ENCODE data around the gene ZG16B. TPM values are rescaled to one million over a fixed set of nuclear protein-coding genes. Genes with fewer than 3 reads are reported as not detected.
A peak's percentile ranks its signal among the peaks of the same experiment; 100 is the strongest.

Gene ZG16B, protein sequence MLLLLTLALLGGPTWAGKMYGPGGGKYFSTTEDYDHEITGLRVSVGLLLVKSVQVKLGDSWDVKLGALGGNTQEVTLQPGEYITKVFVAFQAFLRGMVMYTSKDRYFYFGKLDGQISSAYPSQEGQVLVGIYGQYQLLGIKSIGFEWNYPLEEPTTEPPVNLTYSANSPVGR
- 0.27 and 1.4 TPM in 2 replicates for total RNA-seq (ENCODE audit: low replicate concordance)

DNA sequence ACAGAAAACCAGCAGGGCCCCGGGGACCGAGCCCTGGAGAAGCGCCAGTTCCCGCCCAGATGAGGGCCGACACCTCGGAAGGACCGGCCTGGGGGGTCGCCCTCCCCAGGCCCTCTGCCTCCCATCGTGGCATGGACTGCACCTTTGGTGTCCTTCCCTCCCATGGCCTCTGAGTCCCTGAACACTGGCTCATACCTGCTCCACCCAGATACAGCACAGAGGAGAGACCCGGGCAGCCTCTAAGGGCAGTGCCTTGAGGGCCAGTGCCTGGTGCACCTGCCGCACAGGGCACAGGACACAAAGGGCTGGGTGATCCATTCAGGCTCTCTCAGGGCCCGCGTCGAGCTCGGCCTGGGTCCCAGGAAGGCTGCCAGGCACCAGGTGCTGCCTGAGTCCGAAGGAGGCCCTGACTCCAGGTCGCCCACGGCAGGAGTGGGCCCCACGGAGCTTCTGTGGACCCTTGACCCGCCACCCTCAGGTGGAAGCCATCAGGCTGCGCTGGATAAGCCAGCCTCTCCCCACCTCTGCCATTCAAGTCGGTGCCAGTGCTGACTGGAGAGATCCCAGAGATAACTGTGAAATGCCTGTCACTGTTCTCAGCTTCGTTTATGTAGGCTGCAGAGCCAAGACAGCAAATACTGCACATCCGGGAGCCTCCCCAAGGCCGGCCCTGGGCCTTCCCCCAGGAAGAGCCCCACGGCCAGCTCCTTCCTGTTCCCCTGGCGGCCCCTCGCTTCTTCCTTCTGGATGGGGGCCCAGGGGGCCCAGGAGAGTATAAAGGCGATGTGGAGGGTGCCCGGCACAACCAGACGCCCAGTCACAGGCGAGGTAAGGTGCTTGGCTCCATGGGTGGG is at the start of gene ZG16B:
Gene ZG16B, plus strand, starts transcription at position 803 of the 854 bp plus-strand sequence. CDS start 139 bp downstream, outside the sequence.
- no peak within 1 kb of the TSS for H3K4me3 ChIP-seq (ENCODE audit: low read depth, low read length)
- DNase-seq (ENCODE audit: low read depth) = peak; percentile 14
- TF ChIP-seq, protein P1, sequence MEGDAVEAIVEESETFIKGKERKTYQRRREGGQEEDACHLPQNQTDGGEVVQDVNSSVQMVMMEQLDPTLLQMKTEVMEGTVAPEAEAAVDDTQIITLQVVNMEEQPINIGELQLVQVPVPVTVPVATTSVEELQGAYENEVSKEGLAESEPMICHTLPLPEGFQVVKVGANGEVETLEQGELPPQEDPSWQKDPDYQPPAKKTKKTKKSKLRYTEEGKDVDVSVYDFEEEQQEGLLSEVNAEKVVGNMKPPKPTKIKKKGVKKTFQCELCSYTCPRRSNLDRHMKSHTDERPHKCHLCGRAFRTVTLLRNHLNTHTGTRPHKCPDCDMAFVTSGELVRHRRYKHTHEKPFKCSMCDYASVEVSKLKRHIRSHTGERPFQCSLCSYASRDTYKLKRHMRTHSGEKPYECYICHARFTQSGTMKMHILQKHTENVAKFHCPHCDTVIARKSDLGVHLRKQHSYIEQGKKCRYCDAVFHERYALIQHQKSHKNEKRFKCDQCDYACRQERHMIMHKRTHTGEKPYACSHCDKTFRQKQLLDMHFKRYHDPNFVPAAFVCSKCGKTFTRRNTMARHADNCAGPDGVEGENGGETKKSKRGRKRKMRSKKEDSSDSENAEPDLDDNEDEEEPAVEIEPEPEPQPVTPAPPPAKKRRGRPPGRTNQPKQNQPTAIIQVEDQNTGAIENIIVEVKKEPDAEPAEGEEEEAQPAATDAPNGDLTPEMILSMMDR (IDR thresholded peaks at IDR 0.05; ENCODE audit: insufficient read depth, low read length) = no peak

DNA sequence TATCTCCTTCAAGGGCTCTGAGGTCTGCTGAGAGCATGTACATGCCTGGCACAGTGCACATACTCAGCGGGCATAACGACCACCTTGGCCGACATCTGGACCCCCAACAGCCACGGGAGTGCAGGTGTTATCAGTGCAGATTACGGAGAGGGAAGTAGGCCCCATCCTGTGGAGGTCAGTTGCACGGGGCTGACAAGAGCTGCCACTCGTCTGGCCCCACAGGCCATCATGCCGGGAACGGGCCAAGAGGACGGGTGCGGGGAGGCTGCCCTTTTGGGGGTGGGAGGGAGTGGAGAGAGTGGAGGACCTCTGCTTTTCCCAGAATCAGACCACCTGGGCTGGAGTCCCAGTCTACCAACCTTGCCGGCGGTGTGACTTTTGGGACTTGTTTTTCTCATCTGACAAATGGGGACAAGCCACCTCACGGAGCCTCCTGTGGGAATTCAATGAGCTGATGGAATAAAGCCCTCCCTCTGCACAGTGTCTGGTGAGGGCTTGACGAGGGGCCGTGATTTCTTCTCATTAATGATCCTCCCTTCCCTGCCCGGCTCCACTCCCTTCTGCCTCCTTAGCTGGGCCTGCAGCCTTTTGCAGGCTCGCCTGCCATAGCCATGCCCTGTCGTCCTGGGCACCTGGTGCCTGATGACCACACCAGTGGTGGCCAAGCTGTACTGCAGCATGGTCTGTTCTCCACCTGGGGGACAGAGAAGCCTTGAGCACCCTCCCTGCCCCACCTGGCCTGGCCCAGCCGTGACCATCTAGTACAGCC is 47.3 kb upstream of the ZG16B start:
- TF ChIP-seq, protein P1 (IDR thresholded peaks at IDR 0.05; ENCODE audit: insufficient read depth, low read length) = no peak
- DNase-seq (ENCODE audit: low read depth) = no peak
- H3K4me3 ChIP-seq (ENCODE audit: low read depth, low read length) = no peak overlapping the region

DNA sequence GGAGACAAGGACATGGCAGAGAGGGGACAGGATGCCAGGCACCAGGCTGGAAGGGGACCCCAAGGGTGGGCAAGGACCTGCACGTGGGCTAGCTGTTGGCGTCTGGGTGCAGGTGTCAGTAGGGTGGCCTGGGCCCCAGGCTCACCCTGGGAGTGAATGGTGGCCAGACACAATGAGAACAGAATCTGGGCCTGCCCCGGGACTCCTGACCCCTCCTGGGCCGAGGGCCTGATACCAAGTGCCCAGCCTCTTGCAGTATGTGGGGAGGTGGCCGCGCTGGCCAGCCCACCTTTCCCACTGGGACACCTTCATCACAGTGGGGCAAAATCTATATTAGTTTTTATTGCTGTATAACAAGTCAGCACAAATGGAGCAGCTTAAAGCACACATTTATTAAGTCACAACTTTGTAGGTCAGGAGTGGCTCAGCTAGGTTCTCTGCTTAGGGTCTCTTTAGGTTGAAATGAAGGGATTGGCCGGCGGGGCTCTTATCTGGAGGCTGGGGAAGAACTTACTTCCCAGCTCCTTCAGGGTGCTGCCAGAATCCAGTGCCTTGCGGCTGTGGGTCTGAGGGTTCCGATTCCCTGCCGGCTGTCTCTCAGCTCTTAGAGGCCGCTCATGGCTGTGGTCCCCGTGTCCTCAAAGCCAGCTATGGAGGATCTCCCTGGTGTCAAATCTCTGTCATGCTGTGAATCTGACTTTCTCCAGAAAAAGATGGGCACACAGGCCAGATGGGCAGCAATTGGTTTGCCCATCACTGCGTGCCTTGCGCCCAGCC is 46.3 kb upstream of the ZG16B start:
- H3K4me3 ChIP-seq (ENCODE audit: low read depth, low read length) = no peak overlapping the region
- no peak for DNase-seq (ENCODE audit: low read depth)
- TF ChIP-seq, protein P1 (IDR thresholded peaks at IDR 0.05; ENCODE audit: insufficient read depth, low read length) = no peak

DNA sequence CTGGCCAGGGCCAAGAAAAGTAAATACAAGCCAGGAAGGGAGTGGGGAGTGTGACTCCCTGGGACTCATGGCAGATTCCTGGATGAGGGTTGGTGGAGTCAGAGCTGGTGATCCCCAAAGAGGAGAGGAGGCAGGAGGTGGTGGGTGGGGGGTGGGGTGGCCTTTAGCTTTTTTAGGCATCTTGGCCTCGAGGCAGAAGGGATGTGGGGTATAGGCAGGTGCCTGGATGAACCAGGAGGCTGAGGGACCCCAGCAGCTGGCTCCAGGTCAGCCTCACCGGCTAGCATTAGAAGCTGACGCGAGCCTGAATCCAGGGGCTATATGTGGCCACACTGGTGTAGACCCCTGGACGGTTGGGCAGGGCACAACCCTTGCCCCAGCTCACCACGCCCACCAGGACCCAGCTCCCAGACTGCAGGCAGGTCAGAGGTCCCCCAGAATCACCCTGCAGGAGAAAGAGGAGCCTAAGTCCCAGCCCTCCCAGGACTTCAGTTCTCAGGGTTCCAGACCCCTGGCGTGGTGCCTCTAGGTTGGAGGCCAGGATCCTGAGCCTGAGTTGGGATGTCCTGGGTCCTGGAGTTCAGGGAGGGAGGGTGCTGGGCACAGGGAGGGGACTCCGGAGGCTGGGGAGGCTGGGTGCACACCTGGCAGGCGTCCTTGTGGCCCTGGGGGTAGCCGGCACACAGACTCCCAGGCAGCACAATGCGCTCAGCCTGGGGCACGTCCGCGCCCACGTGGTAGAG is 45.6 kb upstream of the ZG16B start:
- TF ChIP-seq, protein P1 (IDR thresholded peaks at IDR 0.05; ENCODE audit: insufficient read depth, low read length) = no peak
- no peak overlapping the region for H3K4me3 ChIP-seq (ENCODE audit: low read depth, low read length)
- DNase-seq (ENCODE audit: low read depth) = no peak

DNA sequence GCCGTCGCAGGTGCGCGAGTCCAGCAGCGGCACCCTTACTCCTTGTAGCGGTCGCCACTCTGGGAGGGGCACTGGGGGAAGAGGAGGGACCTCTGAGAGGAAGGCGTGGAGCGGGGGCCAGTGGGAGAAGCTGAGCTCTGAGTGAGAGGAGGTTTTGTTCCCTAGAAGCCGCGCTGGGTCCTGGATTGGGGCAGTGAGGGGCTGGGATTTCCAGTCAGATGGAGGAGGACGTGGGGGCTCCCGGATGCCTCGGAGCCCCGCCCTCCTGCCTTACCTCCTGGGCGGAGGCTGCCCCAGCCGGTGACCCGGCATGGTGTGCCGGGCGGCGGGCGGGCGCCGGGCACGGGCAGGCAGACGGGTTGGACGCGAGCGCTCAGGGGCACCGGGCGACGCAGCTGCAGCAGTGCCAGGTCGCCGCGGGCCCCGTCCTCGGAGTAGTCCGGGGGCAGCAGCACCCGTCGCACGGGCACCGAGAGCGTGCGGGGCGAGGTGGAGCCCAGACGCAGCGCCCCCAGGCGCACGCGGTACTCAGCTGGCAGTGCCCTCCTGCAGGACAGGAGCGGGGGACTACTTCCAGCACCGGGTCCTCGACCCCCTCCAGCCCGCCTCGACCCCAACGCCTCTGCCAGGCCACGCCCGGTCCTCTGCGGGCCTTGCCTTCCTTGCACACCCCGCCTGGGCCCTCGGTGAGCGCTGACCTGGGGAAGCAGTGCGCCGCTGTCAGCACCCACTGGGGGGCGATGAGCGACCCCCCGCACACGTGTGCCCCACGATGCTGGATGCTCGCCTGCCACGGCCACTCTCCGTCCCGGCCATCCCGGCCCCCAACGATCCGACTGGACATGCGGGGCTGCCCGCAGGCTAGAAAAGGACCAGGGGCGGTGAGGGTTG is 44.8 kb upstream of the ZG16B start:
- TF ChIP-seq, protein P1 (IDR thresholded peaks at IDR 0.05; ENCODE audit: insufficient read depth, low read length) = peak; percentile 13
- H3K4me3 ChIP-seq (ENCODE audit: low read depth, low read length) = no peak overlapping the region

More for the DNA sequence above, 44.8 kb upstream of the ZG16B start:
- DNase-seq (ENCODE audit: low read depth) = no peak
